RCC 7860 (cell line): ENCODE measurements around the gene APOL6.
"Not testable (repeated sequence)": the region's sequence is repeated elsewhere in the genome, so short reads cannot be mapped to it uniquely, and the experiment has no call there.

Experiments used
- DNase-seq: peaks from one replicate; pipeline ENCODE4 v3.0.0-alpha.2; 2015; ENCODE audit warnings: low spot score
- FAIRE-seq: peaks from 2 replicates; lab custom pipeline; 2012; peaks lifted over from hg19 to GRCh38; lab: Jason Lieb, UNC

The APOL6 gene

GRCh38 chr22:35666699-35667098 lies 18.5 kb downstream of the APOL6 start:
- DNase-seq, FAIRE-seq: not testable (repeated sequence)

GRCh38 chr22:35674335-35674734 lies 26.1 kb downstream of the APOL6 start:
- FAIRE-seq, result no peak
- DNase-seq, result no peak

- DNase-seq, FAIRE-seq: not testable (repeated sequence)
These were observed 27.8 kb downstream of the APOL6 start for GRCh38 chr22:35676065-35676464.

- no peak for FAIRE-seq
- DNase-seq, result no peak
These were observed 29.4 kb downstream of the APOL6 start for GRCh38 chr22:35677460-35678187.

- no peak for FAIRE-seq
These were observed 30.6 kb downstream of the APOL6 start for GRCh38 chr22:35678836-35679235.

GRCh38 chr22:35679492-35679891 lies 31.2 kb downstream of the APOL6 start:
- DNase-seq (peak; percentile 55), FAIRE-seq (peak; percentile 2)

More at GRCh38 chr22:35678836-35679235, 30.6 kb downstream of the APOL6 start:
- peak; percentile 31 for DNase-seq

- DNase-seq (no peak), FAIRE-seq (no peak)
These were observed 33.3 kb downstream of the APOL6 start for GRCh38 chr22:35681454-35682052.

GRCh38 chr22:35683560-35683959 lies 35.3 kb downstream of the APOL6 start:
- no peak for DNase-seq
- no peak for FAIRE-seq

- no peak for FAIRE-seq
- DNase-seq, result no peak
These were observed 36.0 kb downstream of the APOL6 start for GRCh38 chr22:35684270-35684700.

GRCh38 chr22:35684732-35685131 lies 36.5 kb downstream of the APOL6 start:
- DNase-seq (no peak), FAIRE-seq (no peak)

GRCh38 chr22:35685731-35686130 lies 37.5 kb downstream of the APOL6 start:
- DNase-seq (no peak), FAIRE-seq (no peak)

- FAIRE-seq, result no peak
- DNase-seq, result no peak
These were observed 38.1 kb downstream of the APOL6 start for GRCh38 chr22:35686298-35686697.

GRCh38 chr22:35687461-35687860 lies 39.2 kb downstream of the APOL6 start:
- DNase-seq (no peak), FAIRE-seq (no peak)

GRCh38 chr22:35688913-35689675 lies 40.8 kb downstream of the APOL6 start:
- DNase-seq (no peak), FAIRE-seq (no peak)

GRCh38 chr22:35690001-35690400 lies 41.8 kb downstream of the APOL6 start:
- no peak for FAIRE-seq
- no peak for DNase-seq

GRCh38 chr22:35695202-35695601 lies 47.0 kb downstream of the APOL6 start:
- no peak for DNase-seq
- no peak for FAIRE-seq

- DNase-seq (no peak), FAIRE-seq (no peak)
These were observed 48.9 kb downstream of the APOL6 start for GRCh38 chr22:35697142-35697541.

GRCh38 chr22:35699852-35700251 lies 51.6 kb downstream of the APOL6 start:
- not testable (repeated sequence) for DNase-seq, FAIRE-seq

GRCh38 chr22:35703861-35704584 lies 55.8 kb downstream of the APOL6 start:
- DNase-seq, result no peak
- no peak for FAIRE-seq

- DNase-seq (peak; percentile 41), FAIRE-seq (peak; percentile 21)
These were observed 56.9 kb downstream of the APOL6 start for GRCh38 chr22:35705141-35705540.

GRCh38 chr22:35708453-35708852 lies 60.2 kb downstream of the APOL6 start:
- DNase-seq, result no peak
- no peak for FAIRE-seq
